Measurements from ENCODE around the gene SPDYE4.

Gene SPDYE4

DNA sequence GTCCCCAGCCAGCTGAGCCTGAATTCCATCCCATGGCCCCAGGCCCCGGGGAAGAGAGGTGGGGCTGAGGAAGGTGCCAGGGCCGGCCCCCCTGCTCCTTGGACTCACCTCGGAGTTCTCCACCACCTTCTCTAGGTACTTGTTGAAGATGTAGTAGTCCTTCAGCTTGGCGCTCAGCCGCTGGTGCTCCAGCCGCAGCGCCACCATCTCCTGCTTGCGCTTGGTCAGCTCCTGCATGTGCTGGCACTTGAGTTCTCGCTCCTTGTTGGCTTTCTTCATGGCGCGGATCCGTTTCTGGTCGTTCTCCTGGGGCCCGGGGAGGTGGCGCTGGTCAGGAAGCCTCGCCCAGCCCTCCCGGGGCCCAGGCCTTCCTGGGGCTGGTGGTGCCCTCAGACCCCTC, 17.0 kb downstream of the SPDYE4 start:
- Histone ChIP-seq H2BK5ac (ENCODE audit: low read length) (no peak overlapping the region), H3K36me3 (ENCODE audit: control insufficient read depth, insufficient read depth, low read length) (no peaks in the 10 kb centered on the region), H3K27ac (ENCODE audit: low read depth, low read length) (no peak overlapping the region), H3K4me1 (ENCODE audit: control insufficient read depth, low read depth, low read length) (no peaks in the 10 kb centered on the region), H3K79me1 (ENCODE audit: low read length) (no peaks in the 10 kb centered on the region), H3K4me2 (ENCODE audit: low read length) (no peak overlapping the region), H3K79me2 (ENCODE audit: control insufficient read depth, insufficient read depth, low read length) (no peaks in the 10 kb centered on the region), H3K4ac (ENCODE audit: low read depth, low read length) (no peak overlapping the region), H3K23ac (ENCODE audit: low read length) (no peak overlapping the region), H2BK15ac (replicated peaks; ENCODE audit: low read depth) (no peak overlapping the region), H3K27me3 (ENCODE audit: insufficient read depth, low read length, poor library complexity) (no peaks in the 10 kb centered on the region), H2BK120ac (ENCODE audit: low read depth, low read length) (no peak overlapping the region), H4K5ac (ENCODE audit: low read length) (no peak overlapping the region), H3K4me3 (ENCODE audit: low read length) (no peak overlapping the region), H2AK5ac (ENCODE audit: low read length) (no peak overlapping the region), H3K18ac (ENCODE audit: low read length) (no peak overlapping the region), H3K9ac (ENCODE audit: low read length) (no peak overlapping the region), H3K56ac (ENCODE audit: low read length) (no peak overlapping the region), H4K8ac (ENCODE audit: low read depth, low read length) (no peak overlapping the region)
- DNase-seq = no peak
- no CpG with 5 or more reads among the region's 17 CpGs for WGBS (ENCODE audit: extremely low coverage, insufficient coverage, low lambda C conversion rate)

DNA sequence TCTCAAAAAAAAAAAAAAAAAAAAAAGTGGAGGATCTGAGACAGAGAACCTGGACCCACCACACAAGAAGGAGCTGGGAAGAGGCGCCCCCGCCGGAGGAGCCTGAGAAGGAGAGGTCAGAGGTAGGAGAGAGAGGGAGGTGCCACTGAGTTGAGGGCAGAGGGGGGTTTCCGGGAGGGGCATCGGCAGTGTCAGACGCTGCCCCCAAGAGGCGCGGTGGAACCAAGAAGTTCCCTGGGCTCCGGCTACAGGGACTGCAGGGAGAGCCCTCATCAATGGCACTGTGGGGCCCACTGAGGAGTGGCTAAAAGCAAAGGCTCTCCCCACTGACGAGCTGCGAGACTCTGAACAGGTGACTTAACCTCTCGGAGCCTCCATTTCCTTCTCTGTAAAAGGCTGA, 17.9 kb downstream of the SPDYE4 start:
- H2BK120ac ChIP-seq (ENCODE audit: low read depth, low read length) = no peak overlapping the region
- H3K79me1 ChIP-seq (ENCODE audit: low read length) = no peaks in the 10 kb centered on the region
- WGBS (ENCODE audit: extremely low coverage, insufficient coverage, low lambda C conversion rate) = no CpG with 5 or more reads among the region's 12 CpGs

DNA sequence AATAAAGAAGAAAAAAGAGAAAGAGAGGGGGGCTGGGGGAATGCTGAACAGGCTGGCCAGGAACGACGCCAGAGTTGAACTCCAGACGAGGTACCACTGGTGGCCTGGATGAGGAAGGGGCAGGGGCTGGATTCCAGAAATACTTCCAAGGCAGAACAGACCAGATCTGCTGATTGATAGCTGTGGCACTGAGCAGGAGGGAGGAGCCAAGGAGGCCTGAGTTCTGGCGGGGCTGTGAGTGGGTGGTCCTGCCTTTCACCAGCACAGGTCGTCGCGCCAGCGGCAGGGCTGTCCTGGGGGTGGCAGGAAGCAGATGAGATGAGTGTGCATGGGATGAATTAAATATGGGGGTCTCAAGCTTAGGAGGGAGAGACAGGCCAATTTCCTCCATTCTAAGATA, 19.2 kb downstream of the SPDYE4 start:
- Histone ChIP-seq H3K9ac (ENCODE audit: low read length) (no peak overlapping the region), H3K27ac (ENCODE audit: low read depth, low read length) (no peak overlapping the region), H3K4me1 (ENCODE audit: control insufficient read depth, low read depth, low read length) (no peaks in the 10 kb centered on the region), H3K4ac (ENCODE audit: low read depth, low read length) (no peak overlapping the region), H3K18ac (ENCODE audit: low read length) (no peak overlapping the region), H3K4me3 (ENCODE audit: low read length) (no peak overlapping the region), H2AK5ac (ENCODE audit: low read length) (no peak overlapping the region), H2BK15ac (replicated peaks; ENCODE audit: low read depth) (no peak overlapping the region), H3K79me2 (ENCODE audit: control insufficient read depth, insufficient read depth, low read length) (no peaks in the 10 kb centered on the region), H4K5ac (ENCODE audit: low read length) (no peak overlapping the region), H3K27me3 (ENCODE audit: insufficient read depth, low read length, poor library complexity) (no peaks in the 10 kb centered on the region), H3K23ac (ENCODE audit: low read length) (no peak overlapping the region), H3K36me3 (ENCODE audit: control insufficient read depth, insufficient read depth, low read length) (no peaks in the 10 kb centered on the region), H3K79me1 (ENCODE audit: low read length) (no peaks in the 10 kb centered on the region), H3K4me2 (ENCODE audit: low read length) (no peak overlapping the region), H3K56ac (ENCODE audit: low read length) (peak overlapping the region; percentile 42), H4K8ac (ENCODE audit: low read depth, low read length) (no peak overlapping the region), H2BK5ac (ENCODE audit: low read length) (no peak overlapping the region), H2BK120ac (ENCODE audit: low read depth, low read length) (no peak overlapping the region)
- WGBS (ENCODE audit: extremely low coverage, insufficient coverage, low lambda C conversion rate) = no CpG with 5 or more reads among the region's 8 CpGs
- DNase-seq = peak; percentile 94

More for the DNA sequence above, 17.9 kb downstream of the SPDYE4 start:
- Histone ChIP-seq H3K4me3 (ENCODE audit: low read length) (no peak overlapping the region), H4K8ac (ENCODE audit: low read depth, low read length) (no peak overlapping the region), H3K9ac (ENCODE audit: low read length) (no peak overlapping the region), H3K27ac (ENCODE audit: low read depth, low read length) (no peak overlapping the region), H3K56ac (ENCODE audit: low read length) (no peak overlapping the region), H3K4me1 (ENCODE audit: control insufficient read depth, low read depth, low read length) (no peaks in the 10 kb centered on the region), H3K4ac (ENCODE audit: low read depth, low read length) (no peak overlapping the region), H4K5ac (ENCODE audit: low read length) (no peak overlapping the region), H3K36me3 (ENCODE audit: control insufficient read depth, insufficient read depth, low read length) (no peaks in the 10 kb centered on the region), H3K4me2 (ENCODE audit: low read length) (no peak overlapping the region), H2BK15ac (replicated peaks; ENCODE audit: low read depth) (no peak overlapping the region), H2BK5ac (ENCODE audit: low read length) (no peak overlapping the region), H3K18ac (ENCODE audit: low read length) (no peak overlapping the region), H3K27me3 (ENCODE audit: insufficient read depth, low read length, poor library complexity) (no peaks in the 10 kb centered on the region), H2AK5ac (ENCODE audit: low read length) (no peak overlapping the region), H3K79me2 (ENCODE audit: control insufficient read depth, insufficient read depth, low read length) (no peaks in the 10 kb centered on the region), H3K23ac (ENCODE audit: low read length) (no peak overlapping the region)
- DNase-seq = peak; percentile 74

DNA sequence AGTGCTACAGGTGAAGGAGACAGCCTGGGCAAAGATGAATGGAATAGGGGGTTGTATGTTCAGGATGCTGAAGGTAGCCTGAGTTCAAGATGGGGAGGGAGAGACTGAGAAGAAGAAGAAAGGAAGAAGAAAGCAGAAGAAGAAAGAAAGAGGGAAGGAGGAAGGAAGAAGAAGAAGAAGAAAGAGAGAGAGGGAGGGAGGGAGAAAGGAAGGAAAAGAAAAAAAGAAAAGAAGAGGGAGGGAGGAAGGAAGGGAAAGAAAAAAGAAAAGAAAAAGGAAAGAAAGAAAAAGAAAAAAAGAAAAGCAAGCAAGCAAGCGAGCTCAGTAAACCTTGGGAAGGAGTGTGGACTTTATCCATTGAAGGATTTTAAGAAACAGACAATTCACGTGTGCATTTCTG, 21.6 kb downstream of the SPDYE4 start:
- Histone ChIP-seq H2BK5ac (ENCODE audit: low read length) (no peak overlapping the region), H4K8ac (ENCODE audit: low read depth, low read length) (no peak overlapping the region), H3K27ac (ENCODE audit: low read depth, low read length) (no peak overlapping the region), H3K9ac (ENCODE audit: low read length) (no peak overlapping the region), H2AK5ac (ENCODE audit: low read length) (no peak overlapping the region), H2BK120ac (ENCODE audit: low read depth, low read length) (no peak overlapping the region), H3K4me3 (ENCODE audit: low read length) (no peak overlapping the region), H3K4me1 (ENCODE audit: control insufficient read depth, low read depth, low read length) (no peaks in the 10 kb centered on the region), H3K79me1 (ENCODE audit: low read length) (no peaks in the 10 kb centered on the region), H3K27me3 (ENCODE audit: insufficient read depth, low read length, poor library complexity) (no peaks in the 10 kb centered on the region), H3K4ac (ENCODE audit: low read depth, low read length) (no peak overlapping the region), H3K23ac (ENCODE audit: low read length) (no peak overlapping the region), H3K36me3 (ENCODE audit: control insufficient read depth, insufficient read depth, low read length) (no peaks in the 10 kb centered on the region), H3K4me2 (ENCODE audit: low read length) (no peak overlapping the region), H3K79me2 (ENCODE audit: control insufficient read depth, insufficient read depth, low read length) (no peaks in the 10 kb centered on the region), H3K18ac (ENCODE audit: low read length) (no peak overlapping the region), H4K5ac (ENCODE audit: low read length) (no peak overlapping the region), H3K56ac (ENCODE audit: low read length) (no peak overlapping the region), H2BK15ac (replicated peaks; ENCODE audit: low read depth) (no peak overlapping the region)
- no peak for DNase-seq
- WGBS (ENCODE audit: extremely low coverage, insufficient coverage, low lambda C conversion rate) = no CpG with 5 or more reads among the region's 2 CpGs

DNA sequence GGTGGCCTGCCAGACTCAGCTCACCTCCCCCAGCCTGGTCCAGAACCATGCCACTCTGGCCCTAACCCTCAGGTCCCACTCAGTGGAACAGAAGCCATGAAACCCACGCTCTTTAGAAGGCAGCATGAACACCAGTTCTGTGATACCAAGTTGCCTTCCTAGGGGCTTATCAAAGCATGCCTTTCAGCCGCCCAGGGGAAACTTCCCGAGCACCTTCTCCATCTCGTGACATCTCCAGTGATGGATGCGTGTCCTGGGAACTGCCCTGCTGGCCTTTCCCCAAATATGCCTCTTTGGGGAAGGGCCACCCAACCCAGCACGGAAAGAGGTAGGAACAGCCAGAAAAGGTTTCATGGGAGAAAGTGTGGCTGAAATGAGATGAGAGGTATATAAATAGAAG, 22.0 kb downstream of the SPDYE4 start:
- no peaks in the 10 kb centered on the region for H3K36me3 ChIP-seq (ENCODE audit: control insufficient read depth, insufficient read depth, low read length)
- no peak for DNase-seq
- no peak overlapping the region for H3K23ac ChIP-seq (ENCODE audit: low read length)
- WGBS (ENCODE audit: extremely low coverage, insufficient coverage, low lambda C conversion rate) = no CpG with 5 or more reads among the region's 6 CpGs
- H3K4me2 ChIP-seq (ENCODE audit: low read length) = no peak overlapping the region
- H2BK15ac ChIP-seq (replicated peaks; ENCODE audit: low read depth) = no peak overlapping the region
- no peak overlapping the region for H3K27ac ChIP-seq (ENCODE audit: low read depth, low read length)
- H2BK120ac ChIP-seq (ENCODE audit: low read depth, low read length) = no peak overlapping the region
- H2BK5ac ChIP-seq (ENCODE audit: low read length) = no peak overlapping the region
- no peak overlapping the region for H3K56ac ChIP-seq (ENCODE audit: low read length)
- H3K9ac ChIP-seq (ENCODE audit: low read length) = no peak overlapping the region
- no peaks in the 10 kb centered on the region for H3K79me2 ChIP-seq (ENCODE audit: control insufficient read depth, insufficient read depth, low read length)
- H3K4me3 ChIP-seq (ENCODE audit: low read length) = no peak overlapping the region
- no peaks in the 10 kb centered on the region for H3K27me3 ChIP-seq (ENCODE audit: insufficient read depth, low read length, poor library complexity)
- no peaks in the 10 kb centered on the region for H3K79me1 ChIP-seq (ENCODE audit: low read length)
- H2AK5ac ChIP-seq (ENCODE audit: low read length) = no peak overlapping the region
- H3K18ac ChIP-seq (ENCODE audit: low read length) = no peak overlapping the region
- H3K4ac ChIP-seq (ENCODE audit: low read depth, low read length) = no peak overlapping the region
- H3K4me1 ChIP-seq (ENCODE audit: control insufficient read depth, low read depth, low read length) = no peaks in the 10 kb centered on the region
- H4K8ac ChIP-seq (ENCODE audit: low read depth, low read length) = no peak overlapping the region
- H4K5ac ChIP-seq (ENCODE audit: low read length) = no peak overlapping the region

DNA sequence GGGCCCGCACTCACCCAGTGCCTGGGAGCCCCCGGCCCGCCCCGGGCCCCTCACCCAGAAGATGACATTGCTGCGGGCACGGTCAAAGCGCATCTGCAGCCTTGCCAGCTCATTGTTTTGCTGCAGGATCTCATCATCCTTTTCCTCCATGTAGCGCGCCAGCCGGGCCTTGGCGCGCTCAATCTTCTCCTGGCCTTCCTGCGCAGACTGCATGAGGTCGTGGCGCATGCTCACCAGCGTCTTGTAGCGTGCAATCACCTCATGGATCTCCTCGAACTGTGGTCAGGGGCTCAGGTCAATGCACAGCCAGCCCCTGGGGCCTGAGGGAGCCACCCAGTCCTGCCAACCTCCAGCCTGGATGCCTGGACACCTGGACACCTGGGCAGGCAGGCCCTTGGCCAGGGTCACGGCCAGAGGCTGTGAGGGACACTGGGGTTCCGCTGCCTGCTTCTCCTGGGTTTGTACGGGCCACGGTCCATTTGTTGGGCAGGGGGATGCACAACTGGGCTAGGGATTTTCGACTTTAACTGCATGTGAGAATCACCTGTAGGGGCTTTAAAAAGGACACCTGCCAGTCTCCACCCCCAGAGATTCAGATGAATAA, 22.9 kb downstream of the SPDYE4 start:
- Histone ChIP-seq H3K4me3 (ENCODE audit: low read length) (no peak overlapping the region), H3K27ac (ENCODE audit: low read depth, low read length) (no peak overlapping the region), H3K79me2 (ENCODE audit: control insufficient read depth, insufficient read depth, low read length) (no peaks in the 10 kb centered on the region), H4K5ac (ENCODE audit: low read length) (no peak overlapping the region), H4K8ac (ENCODE audit: low read depth, low read length) (no peak overlapping the region), H2BK120ac (ENCODE audit: low read depth, low read length) (no peak overlapping the region), H3K4me2 (ENCODE audit: low read length) (no peak overlapping the region), H2AK5ac (ENCODE audit: low read length) (no peak overlapping the region), H3K36me3 (ENCODE audit: control insufficient read depth, insufficient read depth, low read length) (no peaks in the 10 kb centered on the region), H3K9ac (ENCODE audit: low read length) (no peak overlapping the region), H3K56ac (ENCODE audit: low read length) (no peak overlapping the region), H3K4ac (ENCODE audit: low read depth, low read length) (no peak overlapping the region), H3K27me3 (ENCODE audit: insufficient read depth, low read length, poor library complexity) (no peaks in the 10 kb centered on the region), H3K4me1 (ENCODE audit: control insufficient read depth, low read depth, low read length) (no peaks in the 10 kb centered on the region), H3K18ac (ENCODE audit: low read length) (no peak overlapping the region), H2BK15ac (replicated peaks; ENCODE audit: low read depth) (no peak overlapping the region), H3K79me1 (ENCODE audit: low read length) (no peaks in the 10 kb centered on the region), H3K23ac (ENCODE audit: low read length) (no peak overlapping the region), H2BK5ac (ENCODE audit: low read length) (no peak overlapping the region)
- WGBS (ENCODE audit: extremely low coverage, insufficient coverage, low lambda C conversion rate) = no CpG with 5 or more reads among the region's 23 CpGs
- DNase-seq = no peak
